ENCODE data around the gene SORBS2.

The SORBS2 gene

GRCh38 chr4:185626798-185627197, 185.2 kb downstream of the SORBS2 start:
- DNase-seq, result no peak

- no peak for DNase-seq
Observed at GRCh38 chr4:185625503-185625902, 186.5 kb downstream of the SORBS2 start.

GRCh38 chr4:185624259-185624589, 187.8 kb downstream of the SORBS2 start:
- no peak for DNase-seq

GRCh38 chr4:185623444-185624258, 188.3 kb downstream of the SORBS2 start:
- DNase-seq, result no peak

GRCh38 chr4:185608185-185608584, 203.8 kb downstream of the SORBS2 start:
- no peak for DNase-seq

- no peak for DNase-seq
Observed at GRCh38 chr4:185602397-185602796, 209.6 kb downstream of the SORBS2 start.

- DNase-seq, result no peak
Observed at GRCh38 chr4:185600801-185601434, 211.1 kb downstream of the SORBS2 start.

- DNase-seq, result no peak
Observed at GRCh38 chr4:185599553-185600243, 212.3 kb downstream of the SORBS2 start.

GRCh38 chr4:185598846-185599552, 213.0 kb downstream of the SORBS2 start:
- DNase-seq, result no peak

GRCh38 chr4:185597532-185598188, 214.3 kb downstream of the SORBS2 start:
- DNase-seq, result peak; percentile 65

- DNase-seq, result no peak
Observed at GRCh38 chr4:185592845-185593488, 219.0 kb downstream of the SORBS2 start.

- no peak for DNase-seq
Observed at GRCh38 chr4:185592438-185592837, 219.6 kb downstream of the SORBS2 start.

GRCh38 chr4:185591679-185592141, 220.3 kb downstream of the SORBS2 start:
- DNase-seq, result no peak

GRCh38 chr4:185590982-185591381, 221.0 kb downstream of the SORBS2 start:
- DNase-seq, result no peak

GRCh38 chr4:185589067-185589836, 222.7 kb downstream of the SORBS2 start:
- DNase-seq, result no peak

- DNase-seq, result no peak
Observed at GRCh38 chr4:185587427-185588161, 224.4 kb downstream of the SORBS2 start.

- DNase-seq, result no peak
Observed at GRCh38 chr4:185587030-185587426, 225.0 kb downstream of the SORBS2 start.

- DNase-seq, result no peak
Observed at GRCh38 chr4:185585211-185585610, 226.8 kb downstream of the SORBS2 start.

GRCh38 chr4:185583813-185584212, 228.2 kb downstream of the SORBS2 start:
- no peak for DNase-seq

- DNase-seq, result no peak
Observed at GRCh38 chr4:185582651-185583400, 229.2 kb downstream of the SORBS2 start.

Data from NCI-H510A treated with DMSO at 0.1 percent for 48 hours (cell line).